Measurements from ENCODE around the gene OR2T11. TPM values are rescaled to one million over a fixed set of nuclear protein-coding genes. Genes with fewer than 3 reads are reported as not detected.
"Not testable (repeated sequence)": the region's sequence is repeated elsewhere in the genome, so short reads cannot be mapped to it uniquely, and the experiment has no call there.

OR2T11 gene
- total and polyA plus RNA-seq, 4 experiments from 2014 or later = not detected

- Histone ChIP-seq H3K9me3 (ENCODE audit: control insufficient read depth in 1 of 2, low read length in 2 of 2) (no peaks in the 10 kb centered on the region), H3K27ac (ENCODE audit: low read depth, low read length) (no peak overlapping the region), H3K27me3 (ENCODE audit: insufficient read depth, low read length) (no peaks in the 10 kb centered on the region), H3K4me3 (ENCODE audit: low read length in 2 of 2) (no peak overlapping the region), H3K4me1 (ENCODE audit: insufficient read depth, low read length) (no peaks in the 10 kb centered on the region), H3K36me3 (ENCODE audit: insufficient read depth, low read length) (no peaks in the 10 kb centered on the region)
- H3K27me3 Mint-ChIP-seq = no peaks in the 10 kb centered on the region
- peaks cover 0 to 3% (median 0%) of the 10 kb centered on the region in 4 donors for H3K4me1 Mint-ChIP-seq
- ChIA-PET POLR2A (ENCODE audit: partially characterized antibody) (no interaction called here), CTCF (ENCODE audit: partially characterized antibody) (no interaction called here)
- DNase-seq = no peak
- no peaks in the 10 kb centered on the region for H3K36me3 Mint-ChIP-seq
- H3K27ac Mint-ChIP-seq = peak overlapping the region in 1 of 7 donors; percentile 36
- H3K4me3 Mint-ChIP-seq = no peak overlapping the region
- peaks cover 0 to 2% (median 0%) of the 10 kb centered on the region in 8 donors for H3K9me3 Mint-ChIP-seq
- intact Hi-C loops (cut with micrococcal nuclease) = no loop called here
These were observed 41.7 kb downstream of the OR2T11 start for GRCh38 chr1:248593226-248593625.

GRCh38 chr1:248592655-248593054, 42.2 kb downstream of the OR2T11 start:
- no peaks in the 10 kb centered on the region for H3K36me3 ChIP-seq (ENCODE audit: insufficient read depth, low read length)
- Mint-ChIP-seq H3K4me1 (peaks cover 0 to 3% (median 0%) of the 10 kb centered on the region in 4 donors), H3K27ac (no peak overlapping the region), H3K27me3 (no peaks in the 10 kb centered on the region), H3K9me3 (peaks cover 0 to 2% (median 0%) of the 10 kb centered on the region in 8 donors), H3K4me3 (peak overlapping the region in 1 of 8 donors; percentile 2), H3K36me3 (no peaks in the 10 kb centered on the region)
- no peaks in the 10 kb centered on the region for H3K4me1 ChIP-seq (ENCODE audit: insufficient read depth, low read length)
- ChIA-PET POLR2A (ENCODE audit: partially characterized antibody) (no interaction called here), CTCF (ENCODE audit: partially characterized antibody) (no interaction called here)
- H3K9me3 ChIP-seq (ENCODE audit: control insufficient read depth in 1 of 2, low read length in 2 of 2) = no peaks in the 10 kb centered on the region
- intact Hi-C loops (cut with micrococcal nuclease) = no loop called here
- no peak overlapping the region for H3K4me3 ChIP-seq (ENCODE audit: low read length in 2 of 2)
- no peak overlapping the region for H3K27ac ChIP-seq (ENCODE audit: low read depth, low read length)
- no peaks in the 10 kb centered on the region for H3K27me3 ChIP-seq (ENCODE audit: insufficient read depth, low read length)
- DNase-seq = no peak

GRCh38 chr1:248590055-248590454, 44.8 kb downstream of the OR2T11 start:
- Histone ChIP-seq H3K27ac (ENCODE audit: low read depth, low read length) (no peak overlapping the region), H3K9me3 (ENCODE audit: control insufficient read depth in 1 of 2, low read length in 2 of 2) (no peaks in the 10 kb centered on the region), H3K27me3 (ENCODE audit: insufficient read depth, low read length) (no peaks in the 10 kb centered on the region), H3K36me3 (ENCODE audit: insufficient read depth, low read length) (no peaks in the 10 kb centered on the region), H3K4me3 (ENCODE audit: low read length in 2 of 2) (no peak overlapping the region), H3K4me1 (ENCODE audit: insufficient read depth, low read length) (no peaks in the 10 kb centered on the region)
- ChIA-PET CTCF (ENCODE audit: partially characterized antibody) (no interaction called here), POLR2A (ENCODE audit: partially characterized antibody) (no interaction called here)
- no peak overlapping the region for H3K27ac Mint-ChIP-seq
- peaks cover 3 to 4% of the 10 kb centered on the region in 2 donors for H3K27me3 Mint-ChIP-seq
- no peaks in the 10 kb centered on the region for H3K4me1 Mint-ChIP-seq
- intact Hi-C loops (cut with micrococcal nuclease) = no loop called here
- no peaks in the 10 kb centered on the region for H3K36me3 Mint-ChIP-seq
- DNase-seq = no peak
- H3K9me3 Mint-ChIP-seq = peaks cover 0 to 4% (median 0%) of the 10 kb centered on the region in 8 donors
- H3K4me3 Mint-ChIP-seq = no peak overlapping the region

- intact Hi-C loops (cut with micrococcal nuclease) = no loop called here
- peaks cover 0 to 4% (median 0%) of the 10 kb centered on the region in 8 donors for H3K9me3 Mint-ChIP-seq
These were observed 45.6 kb downstream of the OR2T11 start for GRCh38 chr1:248589334-248589733.

GRCh38 chr1:248585266-248585665, 49.6 kb downstream of the OR2T11 start:
- no peaks in the 10 kb centered on the region for H3K36me3 Mint-ChIP-seq
- no peaks in the 10 kb centered on the region for H3K36me3 ChIP-seq (ENCODE audit: insufficient read depth, low read length)
- no peak overlapping the region for H3K4me3 Mint-ChIP-seq
- peaks cover 5 to 6% of the 10 kb centered on the region in 2 donors for H3K27me3 Mint-ChIP-seq
- H3K4me3 ChIP-seq (ENCODE audit: low read length in 2 of 2) = no peak overlapping the region
- no peaks in the 10 kb centered on the region for H3K27me3 ChIP-seq (ENCODE audit: insufficient read depth, low read length)
- no peaks in the 10 kb centered on the region for H3K4me1 ChIP-seq (ENCODE audit: insufficient read depth, low read length)
- peaks cover 0 to 4% (median 0%) of the 10 kb centered on the region in 8 donors for H3K9me3 Mint-ChIP-seq
- no peaks in the 10 kb centered on the region for H3K9me3 ChIP-seq (ENCODE audit: control insufficient read depth in 1 of 2, low read length in 2 of 2)
- H3K4me1 Mint-ChIP-seq = no peaks in the 10 kb centered on the region
- no peak for DNase-seq
- intact Hi-C loops (cut with micrococcal nuclease) = no loop called here
- POLR2A ChIA-PET (ENCODE audit: partially characterized antibody) = no interaction called here
- CTCF ChIA-PET (ENCODE audit: partially characterized antibody) = no interaction called here
- H3K27ac ChIP-seq (ENCODE audit: low read depth, low read length) = no peak overlapping the region
- H3K27ac Mint-ChIP-seq = peak overlapping the region in 1 of 7 donors; percentile 31

More at GRCh38 chr1:248589334-248589733, 45.6 kb downstream of the OR2T11 start:
- H3K27me3 ChIP-seq (ENCODE audit: insufficient read depth, low read length) = no peaks in the 10 kb centered on the region
- no peaks in the 10 kb centered on the region for H3K36me3 Mint-ChIP-seq
- DNase-seq = no peak
- no peaks in the 10 kb centered on the region for H3K4me1 Mint-ChIP-seq
- no peaks in the 10 kb centered on the region for H3K9me3 ChIP-seq (ENCODE audit: control insufficient read depth in 1 of 2, low read length in 2 of 2)
- H3K4me3 ChIP-seq (ENCODE audit: low read length in 2 of 2) = no peak overlapping the region
- POLR2A ChIA-PET (ENCODE audit: partially characterized antibody) = no interaction called here
- H3K4me1 ChIP-seq (ENCODE audit: insufficient read depth, low read length) = no peaks in the 10 kb centered on the region
- H3K4me3 Mint-ChIP-seq = no peak overlapping the region
- CTCF ChIA-PET (ENCODE audit: partially characterized antibody) = no interaction called here
- peak overlapping the region in 1 of 7 donors; percentile 64 for H3K27ac Mint-ChIP-seq
- no peaks in the 10 kb centered on the region for H3K36me3 ChIP-seq (ENCODE audit: insufficient read depth, low read length)
- peaks cover 5 to 6% of the 10 kb centered on the region in 2 donors for H3K27me3 Mint-ChIP-seq
- H3K27ac ChIP-seq (ENCODE audit: low read depth, low read length) = no peak overlapping the region

- Mint-ChIP-seq H3K4me3 (no peak overlapping the region), H3K27ac (no peak overlapping the region), H3K27me3 (no peaks in the 10 kb centered on the region), H3K9me3 (peaks cover 0 to 5% (median 0%) of the 10 kb centered on the region in 8 donors), H3K36me3 (no peaks in the 10 kb centered on the region), H3K4me1 (no peaks in the 10 kb centered on the region)
- Histone ChIP-seq H3K9me3 (ENCODE audit: control insufficient read depth in 1 of 2, low read length in 2 of 2) (no peaks in the 10 kb centered on the region), H3K27ac (ENCODE audit: low read depth, low read length) (no peak overlapping the region), H3K4me3 (ENCODE audit: low read length in 2 of 2) (no peak overlapping the region), H3K36me3 (ENCODE audit: insufficient read depth, low read length) (no peaks in the 10 kb centered on the region), H3K27me3 (ENCODE audit: insufficient read depth, low read length) (no peaks in the 10 kb centered on the region), H3K4me1 (ENCODE audit: insufficient read depth, low read length) (no peaks in the 10 kb centered on the region)
- ChIA-PET CTCF (ENCODE audit: partially characterized antibody) (no interaction called here), POLR2A (ENCODE audit: partially characterized antibody) (no interaction called here)
- DNase-seq = no peak
- intact Hi-C loops (cut with micrococcal nuclease) = no loop called here
These were observed 58.5 kb downstream of the OR2T11 start for GRCh38 chr1:248576260-248576980.

GRCh38 chr1:248574657-248575056, 60.2 kb downstream of the OR2T11 start, which contains the start of gene OR2T34:
Gene OR2T34, minus strand, starts transcription at chr1:248574757. Its CDS starts 0 bp downstream, at chr1:248574757.
- DNase-seq; H3K4me1 Mint-ChIP-seq; H3K27me3 Mint-ChIP-seq; H3K27ac ChIP-seq (ENCODE audit: low read depth, low read length); POLR2A ChIA-PET (ENCODE audit: partially characterized antibody); H3K9me3 Mint-ChIP-seq; H3K36me3 ChIP-seq (ENCODE audit: insufficient read depth, low read length); H3K27me3 ChIP-seq (ENCODE audit: insufficient read depth, low read length); CTCF ChIA-PET (ENCODE audit: partially characterized antibody); H3K4me3 Mint-ChIP-seq; H3K4me1 ChIP-seq (ENCODE audit: insufficient read depth, low read length); intact Hi-C loops (cut with micrococcal nuclease); H3K36me3 Mint-ChIP-seq; H3K9me3 ChIP-seq (ENCODE audit: control insufficient read depth in 1 of 2, low read length in 2 of 2); H3K4me3 ChIP-seq (ENCODE audit: low read length in 2 of 2): not testable (repeated sequence)
- peak within 1 kb of the TSS in 1 of 7 donors; percentile 25 for H3K27ac Mint-ChIP-seq
